Right lung (tissue), 5 donors: ENCODE results near the gene UBL4A. TPM values are rescaled to one million over a fixed set of nuclear protein-coding genes. Genes with fewer than 3 reads are reported as not detected.
A peak's percentile ranks its signal among the peaks of the same experiment; 100 is the strongest.

Experiments
- DNase-seq, 2 donors: peaks; one replicate each; pipeline ENCODE4 v3.0.0-alpha.2; 2013
- polyA plus RNA-seq, 5 donors: library from polyadenylated mRNA; unstranded; fragments of 120-200 nt; gene quantifications; one replicate each; pipeline versions ENCODE4 v1.2.1 to v1.2.3, GENCODE V29; 2013; ENCODE audit warnings: inconsistent platforms in 1 of 5, low replicate concordance in 1 of 5; ENCODE audit not compliant: insufficient read length in 5 of 5, insufficient read depth in 1 of 5

UBL4A gene
- polyA plus RNA-seq, 5 donors, result 22.6 to 38.0 (median 28.8) TPM

DNA sequence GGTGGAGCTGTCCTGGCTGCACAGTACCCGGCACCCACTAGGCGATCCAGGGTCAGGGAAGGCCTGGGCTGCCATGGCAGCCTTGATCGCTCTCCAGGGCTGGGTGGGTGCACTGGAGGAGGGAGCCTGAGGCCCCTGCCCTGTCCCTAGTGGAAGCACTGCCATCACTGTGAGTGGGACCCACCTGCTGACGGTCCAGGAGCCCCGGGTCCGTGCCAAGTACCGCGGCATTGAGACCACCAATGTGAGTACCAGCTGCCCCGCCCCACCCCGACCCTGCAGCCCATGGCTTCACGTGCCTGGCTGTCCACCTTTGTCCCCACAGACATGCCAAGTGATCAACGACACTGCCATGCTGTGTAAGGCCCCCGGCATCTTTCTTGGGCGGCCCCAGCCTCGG is 19.5 kb downstream of the UBL4A start:
- no peak for DNase-seq

DNA sequence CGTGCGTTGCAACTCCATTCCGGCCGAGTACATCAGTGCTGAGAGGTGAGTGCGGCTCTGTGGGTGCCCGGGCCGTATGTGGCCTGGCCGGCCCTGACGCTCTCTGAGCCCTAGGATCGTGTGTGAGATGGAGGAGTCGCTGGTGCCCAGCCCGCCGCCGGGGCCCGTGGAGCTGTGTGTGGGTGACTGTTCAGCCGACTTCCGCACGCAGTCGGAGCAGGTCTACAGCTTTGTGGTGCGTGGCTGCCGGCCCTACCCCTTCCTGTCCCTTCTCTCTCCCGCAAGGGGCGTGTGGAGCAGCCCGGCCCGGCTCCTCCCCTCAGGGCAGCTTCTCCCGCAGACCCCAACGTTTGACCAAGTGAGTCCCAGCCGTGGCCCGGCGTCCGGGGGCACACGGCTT is 20.4 kb downstream of the UBL4A start:
- no peak for DNase-seq

DNA sequence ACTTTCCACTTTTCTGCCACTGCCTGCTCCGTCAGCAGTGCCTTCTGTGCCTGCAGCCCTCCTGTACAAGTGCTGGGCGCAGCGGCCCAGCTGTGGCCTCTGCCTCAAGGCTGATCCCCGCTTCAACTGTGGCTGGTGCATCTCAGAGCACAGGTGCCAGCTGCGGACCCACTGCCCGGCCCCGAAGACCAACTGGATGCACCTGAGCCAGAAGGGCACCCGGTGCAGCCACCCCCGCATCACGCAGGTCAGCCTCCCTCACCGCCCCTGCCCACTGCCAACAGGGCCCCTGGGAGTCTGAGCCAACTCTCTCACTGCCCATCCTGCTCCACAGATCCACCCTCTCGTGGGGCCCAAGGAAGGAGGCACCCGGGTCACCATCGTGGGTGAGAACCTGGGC is 20.8 kb downstream of the UBL4A start:
- DNase-seq, result no peak

DNA sequence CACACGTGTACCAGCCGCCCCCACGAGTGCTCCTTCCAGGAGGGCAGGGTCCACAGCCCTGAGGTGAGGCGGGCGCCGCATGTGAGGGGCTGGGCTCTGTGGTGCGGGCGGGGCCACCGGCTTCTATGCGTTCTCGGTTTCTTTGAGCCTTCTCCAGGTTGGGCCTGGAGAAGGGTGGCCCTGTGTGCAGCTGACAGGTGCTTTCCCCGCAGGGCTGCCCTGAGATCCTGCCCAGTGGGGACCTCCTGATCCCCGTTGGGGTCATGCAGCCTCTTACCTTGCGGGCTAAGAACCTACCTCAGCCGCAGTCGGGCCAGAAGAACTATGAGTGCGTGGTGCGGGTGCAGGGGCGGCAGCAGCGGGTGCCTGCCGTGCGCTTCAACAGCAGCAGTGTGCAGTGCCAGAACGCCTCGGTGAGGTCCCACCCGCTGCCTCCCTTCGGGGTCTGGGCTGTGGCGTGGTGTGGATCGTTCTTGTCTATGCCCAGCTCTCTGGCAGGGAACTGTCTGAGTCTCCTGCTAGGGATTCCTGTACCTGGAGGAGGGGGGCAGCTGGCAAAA is 21.5 kb downstream of the UBL4A start:
- no peak for DNase-seq

DNA sequence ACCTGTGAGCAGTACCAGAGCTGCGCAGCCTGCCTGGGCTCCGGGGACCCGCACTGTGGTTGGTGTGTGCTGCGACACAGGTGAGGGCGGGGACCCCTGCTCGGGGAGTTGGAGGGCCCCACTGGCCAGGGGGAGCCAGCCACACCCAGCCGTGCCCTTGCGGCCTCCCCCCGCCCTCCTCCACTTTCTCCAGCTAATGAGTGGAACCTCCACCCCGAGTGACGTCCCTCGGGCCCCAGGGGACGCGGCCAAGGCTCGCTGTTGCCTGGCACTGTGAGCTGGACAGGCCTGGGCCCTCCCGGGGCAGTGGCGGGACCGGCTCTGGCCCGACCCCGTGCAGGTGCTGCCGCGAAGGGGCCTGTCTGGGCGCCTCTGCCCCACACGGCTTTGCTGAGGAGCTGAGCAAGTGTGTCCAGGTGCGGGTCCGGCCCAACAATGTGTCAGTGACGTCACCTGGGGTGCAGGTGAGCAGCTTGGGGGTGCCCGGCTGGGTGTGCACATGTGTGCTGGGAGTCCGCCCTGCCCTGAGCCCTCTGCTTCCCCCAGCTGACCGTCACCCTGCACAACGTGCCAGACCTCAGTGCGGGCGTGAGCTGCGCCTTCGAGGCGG is 22.7 kb downstream of the UBL4A start:
- no peak for DNase-seq

DNA sequence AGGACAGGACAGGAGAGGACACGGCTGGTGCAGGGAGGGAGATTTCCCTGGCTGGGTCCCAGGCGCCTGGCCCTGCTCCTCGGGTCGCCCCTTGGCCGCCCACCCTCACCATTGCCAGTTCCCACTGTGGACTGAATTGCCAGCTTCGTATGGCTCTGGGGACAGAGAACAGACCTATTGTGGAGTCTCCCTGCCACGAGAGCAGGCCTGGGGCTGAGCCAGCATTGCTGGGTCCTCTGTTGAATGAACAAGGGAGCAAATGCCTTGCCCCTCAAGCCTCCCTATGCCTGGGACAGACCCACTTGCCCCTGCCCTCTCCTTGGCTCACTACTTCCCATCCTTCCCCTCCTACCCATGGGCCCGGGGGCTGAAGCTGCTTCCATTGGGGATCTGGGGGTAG is 24.0 kb downstream of the UBL4A start:
- no peak for DNase-seq

DNA sequence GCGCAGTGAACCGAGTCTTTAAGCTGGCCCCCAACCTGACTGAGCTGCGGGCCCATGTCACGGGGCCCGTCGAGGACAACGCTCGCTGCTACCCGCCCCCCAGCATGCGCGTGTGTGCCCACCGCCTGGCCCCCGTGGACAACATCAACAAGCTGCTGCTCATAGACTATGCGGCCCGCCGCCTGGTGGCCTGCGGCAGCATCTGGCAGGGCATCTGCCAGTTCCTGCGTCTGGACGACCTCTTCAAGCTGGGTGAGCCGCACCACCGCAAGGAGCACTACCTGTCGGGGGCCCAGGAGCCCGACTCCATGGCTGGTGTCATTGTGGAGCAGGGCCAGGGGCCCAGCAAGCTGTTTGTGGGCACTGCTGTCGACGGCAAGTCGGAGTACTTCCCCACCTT is 26.1 kb downstream of the UBL4A start:
- no peak for DNase-seq

DNA sequence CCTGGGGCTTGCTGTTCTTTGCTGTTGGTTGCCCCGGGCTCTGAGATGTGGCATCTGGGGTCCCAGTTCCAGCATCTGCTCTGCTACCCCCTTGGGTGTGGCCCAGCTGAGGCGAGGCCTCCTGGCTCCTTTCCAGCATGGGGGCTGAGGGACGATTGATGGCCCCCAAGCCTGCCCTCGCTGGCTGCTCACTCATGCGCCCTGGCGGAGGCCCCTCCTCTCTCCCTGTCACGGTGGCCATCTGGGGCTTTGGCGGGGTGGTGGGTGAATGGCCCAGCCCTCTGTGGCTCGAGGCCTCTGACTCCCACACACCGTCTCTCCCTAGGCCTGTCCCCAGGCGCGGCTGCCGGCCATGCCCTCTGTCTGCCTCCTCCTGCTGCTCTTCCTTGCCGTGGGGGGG is 26.6 kb downstream of the UBL4A start:
- DNase-seq, result no peak

DNA sequence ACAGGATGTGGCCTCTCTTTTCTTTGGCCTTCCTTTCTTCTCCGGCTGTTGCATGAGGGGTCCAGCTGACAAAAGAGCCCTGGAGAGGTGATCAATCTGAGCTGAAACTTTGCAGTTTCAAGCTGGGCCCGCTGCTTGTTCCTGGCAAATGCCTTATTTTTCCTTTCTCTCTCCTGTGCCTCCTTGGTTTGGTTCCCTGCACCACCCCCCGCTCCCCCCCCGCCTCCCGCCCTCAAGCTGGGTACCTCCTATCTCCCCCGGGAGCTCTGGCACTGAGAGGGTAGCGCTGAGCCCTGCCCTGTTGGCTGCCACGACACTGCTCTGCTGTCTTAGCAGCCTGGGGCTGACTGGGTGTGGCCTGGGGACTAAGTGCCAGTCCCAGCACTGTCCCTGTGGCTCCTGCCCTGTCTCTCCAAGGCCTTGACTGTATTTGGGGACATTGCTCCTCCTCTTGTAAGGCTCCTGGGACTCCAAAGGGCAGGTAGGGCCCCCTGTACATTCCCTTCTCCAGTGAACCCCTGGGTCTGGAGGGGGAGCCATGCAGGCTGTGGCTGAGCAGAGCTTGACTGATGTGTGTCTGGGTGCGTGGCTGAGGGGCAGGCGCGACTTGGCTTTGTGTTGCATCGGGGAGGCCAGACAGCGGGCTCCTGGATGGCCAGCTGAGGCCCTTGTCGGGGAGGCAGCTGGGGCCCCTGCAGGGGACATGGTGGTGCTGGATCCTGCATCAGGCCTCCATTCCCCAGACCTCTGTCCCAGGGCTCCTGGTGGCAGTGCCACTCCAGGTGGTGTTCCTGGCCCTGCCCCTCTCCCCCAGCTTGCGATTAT is 27.2 kb downstream of the UBL4A start:
- no peak for DNase-seq

DNA sequence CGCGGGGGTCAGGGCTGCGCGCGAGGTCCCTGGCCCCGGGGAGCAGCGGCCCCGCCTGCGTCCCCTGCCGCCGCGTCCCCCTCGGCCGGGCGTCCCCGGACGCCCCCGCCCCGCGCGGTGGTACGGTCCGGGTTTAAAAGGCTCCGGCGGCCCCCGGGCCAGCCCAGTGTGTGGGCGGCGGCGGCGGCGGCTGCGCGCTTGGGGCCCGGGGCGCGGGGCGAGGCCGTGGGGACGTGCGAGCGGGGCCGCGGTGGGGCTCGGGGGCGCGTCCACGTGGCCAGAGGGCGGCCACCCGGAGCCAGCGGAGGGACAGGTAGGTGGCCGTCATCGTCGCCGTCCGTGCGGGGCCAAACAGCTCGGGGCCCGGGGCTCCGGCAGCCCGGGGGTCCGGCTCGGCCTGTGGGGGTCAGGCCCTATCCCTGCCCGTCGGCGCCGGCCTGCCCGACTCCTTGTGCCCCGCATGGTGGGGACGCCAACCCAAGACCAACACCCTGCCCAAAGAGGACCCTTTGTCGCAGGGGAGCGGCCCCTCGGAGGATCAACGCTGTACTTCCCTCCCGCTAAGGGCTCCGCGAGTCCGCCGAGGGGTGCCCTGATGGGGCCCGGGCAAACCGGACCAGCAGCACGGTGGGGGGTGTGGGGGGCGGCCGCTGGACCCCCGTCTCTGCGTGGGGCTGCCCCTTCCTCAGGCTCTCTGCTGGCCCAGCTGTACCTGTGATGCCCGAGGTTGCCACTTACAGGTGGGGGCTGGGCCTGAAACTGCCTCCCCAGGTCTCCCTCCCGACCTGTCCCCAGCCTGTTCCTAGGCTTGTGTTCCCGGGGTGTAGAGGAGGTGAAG is 28.1 kb downstream of the UBL4A start, which contains the start of gene PLXNA3:
Gene PLXNA3 (plus strand): TSS at position 166 of the 838 bp plus-strand sequence. CDS start 1,903 bp downstream, outside the sequence.
- peak in 1 of 2 donors; percentile 32 for DNase-seq

DNA sequence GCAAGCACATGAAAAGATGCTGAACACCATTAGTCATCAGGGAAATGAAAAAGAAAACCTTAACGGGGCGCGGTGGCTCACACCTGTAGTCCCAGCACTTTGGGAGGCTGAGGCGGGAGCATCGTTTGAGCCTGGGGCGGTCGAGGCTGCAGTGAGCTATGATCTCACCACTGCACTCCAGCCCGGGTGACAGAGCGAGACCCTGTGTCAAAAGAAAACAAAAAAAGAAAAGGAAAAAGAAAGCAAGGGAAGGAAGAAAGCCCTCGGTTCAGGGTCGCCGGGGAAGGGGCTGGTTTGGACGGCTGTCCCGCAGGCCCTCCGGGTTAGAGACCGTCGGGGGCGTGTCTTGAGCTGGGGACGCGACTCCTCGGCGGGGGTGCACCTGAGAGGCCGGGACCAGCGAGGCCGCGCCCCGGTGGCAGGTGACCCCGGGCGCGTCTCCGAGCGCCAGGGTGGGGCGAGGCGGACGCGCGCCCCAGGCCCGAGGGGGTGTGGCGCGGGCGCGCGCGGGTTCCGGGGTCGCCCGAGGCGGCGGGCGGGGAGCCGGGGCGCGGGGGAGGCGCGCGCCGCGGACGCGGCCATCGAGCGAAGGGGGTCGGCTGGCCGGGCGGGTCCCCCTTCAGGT is 28.8 kb downstream of the UBL4A start:
- no peak for DNase-seq

DNA sequence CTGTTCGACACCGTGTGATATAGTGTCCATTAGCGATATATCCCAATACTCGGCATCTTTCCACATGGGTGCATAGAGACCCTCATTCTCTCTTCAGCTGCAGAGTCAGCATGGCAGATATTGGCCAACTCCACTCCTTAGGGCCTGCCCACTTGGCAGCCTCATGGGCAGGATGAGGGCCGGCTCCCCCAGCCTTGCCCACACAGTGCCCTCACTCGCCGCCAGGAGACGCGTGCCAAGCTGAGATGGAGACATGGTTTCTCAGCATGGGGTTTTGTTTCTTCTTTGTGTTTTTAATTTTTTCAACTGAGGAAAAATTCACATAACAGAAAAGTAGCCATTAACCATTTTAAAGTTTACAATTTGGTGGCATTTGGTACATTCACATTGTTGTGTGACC is 33.6 kb downstream of the UBL4A start:
- DNase-seq, result no peak

DNA sequence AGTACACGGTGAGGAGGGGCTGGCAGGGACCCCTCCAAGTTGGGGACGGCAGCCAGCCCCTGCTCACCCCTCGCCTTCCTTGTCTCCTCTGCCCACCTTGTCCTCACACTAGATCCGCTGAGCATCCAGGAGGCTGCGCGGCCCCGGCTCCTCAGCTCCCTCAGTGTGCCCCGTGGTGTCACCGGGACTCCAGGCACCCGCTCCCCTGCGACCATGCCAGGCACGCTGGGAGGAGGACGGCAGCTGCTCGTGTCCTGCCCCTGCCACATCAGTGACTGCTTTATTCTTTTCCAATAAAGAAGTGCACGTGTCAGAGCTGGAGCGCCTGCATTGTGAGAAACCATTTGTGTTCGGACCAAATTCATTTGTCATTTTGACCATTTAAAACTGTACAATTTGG is 36.1 kb downstream of the UBL4A start:
- DNase-seq, result no peak

DNA sequence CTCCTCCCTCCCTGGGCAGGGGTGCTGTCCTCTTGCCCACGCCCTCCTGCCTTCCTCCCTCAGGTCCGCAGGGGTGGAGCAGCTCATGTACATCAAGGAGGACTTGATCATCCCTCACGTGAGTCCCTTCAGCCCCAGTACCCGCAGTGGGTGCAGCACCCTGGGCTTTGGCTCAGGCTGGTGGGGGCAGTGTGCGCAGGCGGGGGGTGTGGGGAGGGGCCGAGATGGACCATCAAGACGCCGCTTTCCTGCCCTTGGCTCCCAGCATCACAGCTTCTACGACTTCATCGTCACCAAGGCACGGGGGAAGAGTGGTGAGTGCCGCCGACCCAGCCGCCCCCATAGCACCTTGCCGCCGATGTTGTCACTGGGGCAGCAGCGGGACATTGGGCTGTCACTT is 36.8 kb downstream of the UBL4A start:
- DNase-seq, result no peak

DNA sequence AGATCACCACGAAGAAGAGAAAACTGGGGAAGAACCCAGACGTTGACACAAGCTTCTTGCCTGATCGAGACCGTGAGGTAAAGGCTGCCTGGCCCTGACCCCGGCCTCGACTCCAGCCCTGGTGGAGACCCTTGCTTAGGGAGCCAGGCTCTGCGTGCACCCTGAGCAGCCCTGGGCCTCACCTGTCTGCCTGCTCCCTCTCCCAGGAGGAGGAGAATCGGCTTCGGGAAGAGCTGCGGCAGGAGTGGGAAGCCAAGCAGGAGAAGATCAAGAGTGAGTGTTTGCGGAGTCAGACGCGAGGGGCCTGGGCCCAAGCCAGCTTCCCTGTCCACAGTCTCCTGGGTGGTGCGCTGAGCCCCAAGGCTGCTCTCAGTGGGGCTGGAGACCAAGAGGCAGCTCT is 37.9 kb downstream of the UBL4A start:
- no peak for DNase-seq

DNA sequence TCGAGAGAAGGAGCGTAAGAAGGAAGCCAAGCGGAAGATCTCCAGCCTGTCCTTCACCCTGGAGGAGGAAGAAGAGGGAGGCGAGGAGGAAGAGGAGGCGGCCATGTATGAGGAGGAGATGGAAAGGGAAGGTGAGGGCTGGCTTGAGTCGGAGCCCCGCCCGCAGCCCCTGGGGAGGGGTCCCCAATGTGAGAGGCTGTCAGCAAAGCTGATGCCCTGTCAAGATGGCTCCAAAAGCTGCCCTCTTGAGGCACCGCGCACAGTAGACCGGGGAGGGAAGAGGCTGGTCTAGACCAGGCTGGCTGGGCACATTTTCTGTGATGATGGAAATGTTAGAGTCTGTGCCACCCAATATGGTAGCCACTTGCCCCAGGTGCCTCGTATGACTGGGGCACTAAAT is 40.0 kb downstream of the UBL4A start:
- DNase-seq, result no peak

DNA sequence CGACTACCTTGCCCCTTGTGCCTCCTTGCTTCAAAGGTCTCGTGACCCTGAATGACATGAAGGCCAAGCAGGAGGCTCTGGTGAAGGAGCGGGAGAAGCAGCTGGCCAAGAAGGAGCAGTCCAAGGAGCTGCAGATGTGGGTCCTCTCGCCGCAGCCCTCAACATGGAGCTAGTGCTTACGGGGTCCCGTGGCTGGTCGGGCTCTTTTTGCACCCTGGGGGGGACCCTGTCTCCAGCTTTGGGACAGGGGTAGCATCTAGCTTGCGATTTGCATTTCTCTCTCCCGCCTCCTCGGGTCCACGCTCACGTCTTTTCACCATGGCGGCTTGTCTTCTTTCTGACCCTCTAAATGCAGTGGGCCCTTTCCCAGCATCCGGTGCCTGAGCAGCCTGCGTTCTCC is 40.6 kb downstream of the UBL4A start:
- no peak for DNase-seq

DNA sequence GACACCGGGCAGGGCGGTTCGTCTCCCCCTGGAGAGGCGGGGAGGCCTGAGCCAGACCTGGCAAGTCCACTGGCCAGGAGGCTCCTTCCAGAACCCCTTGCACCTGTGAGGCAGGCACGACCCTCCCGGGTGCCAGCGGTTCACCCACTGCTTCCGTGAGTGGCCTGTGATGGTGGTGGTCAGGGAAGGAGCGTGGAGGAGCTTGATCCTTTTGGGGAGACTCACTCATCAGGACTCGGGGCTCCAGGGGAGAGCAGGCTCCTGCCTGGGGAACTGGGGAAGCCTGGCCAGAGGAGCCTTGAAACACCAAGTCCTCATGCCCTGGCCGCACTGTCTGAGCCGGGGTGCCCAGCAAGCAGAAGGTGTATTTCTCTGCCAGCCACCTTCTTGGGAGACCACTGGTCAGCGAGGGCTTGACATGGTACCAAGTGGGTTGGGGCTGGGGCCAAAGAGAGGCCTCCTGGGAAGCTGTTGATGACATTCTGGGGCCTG is 41.6 kb downstream of the UBL4A start:
- DNase-seq, result no peak

DNA sequence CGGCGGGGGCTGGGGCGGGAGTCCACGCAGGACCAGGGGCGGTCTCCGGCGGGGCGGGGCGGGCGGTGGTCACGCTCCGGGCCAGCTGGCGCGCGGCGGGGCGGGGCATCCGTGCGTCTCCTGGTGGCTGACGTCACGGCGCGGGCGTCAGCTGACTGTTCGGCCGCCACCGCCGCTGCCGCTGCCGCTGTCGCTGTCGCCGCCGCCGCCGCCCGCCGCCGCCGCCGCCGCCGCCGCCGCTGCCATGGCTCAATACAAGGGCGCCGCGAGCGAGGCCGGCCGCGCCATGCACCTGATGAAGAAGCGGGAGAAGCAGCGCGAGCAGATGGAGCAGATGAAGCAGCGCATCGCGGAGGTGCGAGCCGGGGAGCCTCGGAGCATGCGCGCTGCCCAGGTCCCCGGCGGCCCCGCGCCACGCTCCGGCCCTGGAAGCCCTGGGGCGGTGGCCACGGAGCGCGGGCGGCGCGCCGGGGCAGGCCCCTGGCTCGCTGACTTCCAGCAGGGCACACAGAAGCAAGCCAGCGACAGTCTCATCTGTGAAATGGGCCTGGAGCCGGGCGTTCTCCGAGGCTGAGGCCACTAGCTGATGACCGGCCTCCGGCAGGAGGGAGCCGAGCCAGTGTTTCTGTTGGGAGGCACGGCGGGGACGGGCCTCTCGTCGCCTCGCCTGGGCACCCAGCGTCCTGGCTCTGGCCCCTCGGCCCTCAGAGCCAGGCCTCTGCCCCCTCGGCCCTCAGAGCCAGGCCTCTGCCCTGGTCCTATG is 42.2 kb downstream of the UBL4A start, which contains the start of gene FAM50A:
Gene FAM50A (plus strand): TSS at position 150 of the 763 bp plus-strand sequence. CDS start 95 bp downstream, at position 245.
- DNase-seq, result peak; percentile 40 to 52

DNA sequence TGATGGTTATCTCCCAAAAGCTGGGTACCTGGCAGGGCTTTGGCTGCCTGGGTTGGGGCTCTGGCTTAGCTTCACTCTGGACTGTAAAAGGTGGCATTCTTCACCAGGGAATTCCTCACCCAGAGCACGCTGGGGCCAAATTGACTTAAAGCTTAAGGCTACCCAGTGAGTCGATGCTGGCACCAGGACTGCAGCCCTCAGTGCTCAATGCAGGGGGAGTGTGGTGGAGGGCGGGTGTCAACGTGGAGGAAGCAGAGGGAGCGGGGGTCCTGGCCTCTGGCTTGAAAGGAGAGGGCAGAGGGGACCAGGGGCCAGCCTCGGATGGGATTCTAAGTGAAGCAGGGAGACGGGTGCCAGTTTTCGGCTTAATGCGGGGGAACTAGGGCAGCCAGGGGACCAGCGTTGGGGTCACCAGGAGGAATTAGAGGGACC is 42.9 kb downstream of the UBL4A start:
- no peak for DNase-seq
